Measurements from ENCODE around the gene CAPN14.
A peak's percentile ranks its signal among the peaks of the same experiment; 100 is the strongest.

Gene CAPN14

GRCh38 chr2:31216734-31217133 is 581 bp downstream of the CAPN14 start:
- TF ChIP-seq SPI1 (IDR thresholded peaks at IDR 0.05; ENCODE audit: low read depth, low read length) (0 out of 2 replicates have a peak, but pooled peaks have one; percentile 8), POLR2AphosphoS5 (IDR thresholded peaks at IDR 0.05; ENCODE audit: low read depth, low read length) (no peak)
- FAIRE-seq (peak; percentile 82), DNase-seq (ENCODE audit: insufficient read length, low spot score) (no peak)

- TF ChIP-seq POU2F2 (IDR thresholded peaks at IDR 0.05; ENCODE audit: low read depth, low read length) (no peak), PAX5 (IDR thresholded peaks at IDR 0.05; ENCODE audit: insufficient read depth, low read length, severe bottlenecking) (no peak), POLR2A (IDR thresholded peaks at IDR 0.05; ENCODE audit: low read depth, low read length) (no peak), TAF1 (IDR thresholded peaks at IDR 0.05; ENCODE audit: low read depth, low read length) (no peak), POLR2AphosphoS5 (IDR thresholded peaks at IDR 0.05; ENCODE audit: low read depth, low read length) (no peak), SPI1 (IDR thresholded peaks at IDR 0.05; ENCODE audit: low read depth, low read length) (no peak)
- FAIRE-seq (no peak), DNase-seq (ENCODE audit: insufficient read length, low spot score) (no peak)
These were observed 2.8 kb downstream of the CAPN14 start for GRCh38 chr2:31214444-31214915.

GRCh38 chr2:31213601-31214443 is 3.5 kb downstream of the CAPN14 start:
- DNase-seq (ENCODE audit: insufficient read length, low spot score) (no peak), FAIRE-seq (no peak)
- TF ChIP-seq TAF1 (IDR thresholded peaks at IDR 0.05; ENCODE audit: low read depth, low read length) (no peak), POLR2A (IDR thresholded peaks at IDR 0.05; ENCODE audit: low read depth, low read length) (no peak), SPI1 (IDR thresholded peaks at IDR 0.05; ENCODE audit: low read depth, low read length) (no peak), PAX5 (IDR thresholded peaks at IDR 0.05; ENCODE audit: insufficient read depth, low read length, severe bottlenecking) (no peak), POU2F2 (IDR thresholded peaks at IDR 0.05; ENCODE audit: low read depth, low read length) (no peak), POLR2AphosphoS5 (IDR thresholded peaks at IDR 0.05; ENCODE audit: low read depth, low read length) (no peak)

GRCh38 chr2:31212659-31213600 is 4.4 kb downstream of the CAPN14 start:
- FAIRE-seq (peak; percentile 5), DNase-seq (ENCODE audit: insufficient read length, low spot score) (no peak)
- TF ChIP-seq POLR2AphosphoS5 (IDR thresholded peaks at IDR 0.05; ENCODE audit: low read depth, low read length) (no peak), PAX5 (IDR thresholded peaks at IDR 0.05; ENCODE audit: insufficient read depth, low read length, severe bottlenecking) (no peak), POLR2A (IDR thresholded peaks at IDR 0.05; ENCODE audit: low read depth, low read length) (no peak), POU2F2 (IDR thresholded peaks at IDR 0.05; ENCODE audit: low read depth, low read length) (no peak), TAF1 (IDR thresholded peaks at IDR 0.05; ENCODE audit: low read depth, low read length) (no peak), SPI1 (IDR thresholded peaks at IDR 0.05; ENCODE audit: low read depth, low read length) (no peak)

GRCh38 chr2:31208240-31208639 is 9.1 kb downstream of the CAPN14 start:
- FAIRE-seq, result no peak
- DNase-seq (ENCODE audit: insufficient read length, low spot score), result no peak
- TF ChIP-seq POU2F2 (IDR thresholded peaks at IDR 0.05; ENCODE audit: low read depth, low read length), result no peak
- TF ChIP-seq PAX5 (IDR thresholded peaks at IDR 0.05; ENCODE audit: insufficient read depth, low read length, severe bottlenecking), result no peak
- no peak for TF ChIP-seq TAF1 (IDR thresholded peaks at IDR 0.05; ENCODE audit: low read depth, low read length)
- TF ChIP-seq POLR2A (IDR thresholded peaks at IDR 0.05; ENCODE audit: low read depth, low read length), result no peak
- no peak for TF ChIP-seq SPI1 (IDR thresholded peaks at IDR 0.05; ENCODE audit: low read depth, low read length)
- TF ChIP-seq POLR2AphosphoS5 (IDR thresholded peaks at IDR 0.05; ENCODE audit: low read depth, low read length), result no peak

- no peak for FAIRE-seq
- DNase-seq (ENCODE audit: insufficient read length, low spot score), result no peak
- TF ChIP-seq POU2F2 (IDR thresholded peaks at IDR 0.05; ENCODE audit: low read depth, low read length) (no peak), SPI1 (IDR thresholded peaks at IDR 0.05; ENCODE audit: low read depth, low read length) (no peak), TAF1 (IDR thresholded peaks at IDR 0.05; ENCODE audit: low read depth, low read length) (no peak), POLR2AphosphoS5 (IDR thresholded peaks at IDR 0.05; ENCODE audit: low read depth, low read length) (no peak), POLR2A (IDR thresholded peaks at IDR 0.05; ENCODE audit: low read depth, low read length) (no peak), PAX5 (IDR thresholded peaks at IDR 0.05; ENCODE audit: insufficient read depth, low read length, severe bottlenecking) (no peak)
These were observed 9.5 kb downstream of the CAPN14 start for GRCh38 chr2:31207790-31208189.

- DNase-seq (ENCODE audit: insufficient read length, low spot score), result no peak
- no peak for FAIRE-seq
- no peak for TF ChIP-seq TAF1 (IDR thresholded peaks at IDR 0.05; ENCODE audit: low read depth, low read length)
These were observed 11.7 kb downstream of the CAPN14 start for GRCh38 chr2:31205613-31206012.

- no peak for FAIRE-seq
- no peak for TF ChIP-seq POLR2AphosphoS5 (IDR thresholded peaks at IDR 0.05; ENCODE audit: low read depth, low read length)
- TF ChIP-seq TAF1 (IDR thresholded peaks at IDR 0.05; ENCODE audit: low read depth, low read length), result no peak
- no peak for TF ChIP-seq POLR2A (IDR thresholded peaks at IDR 0.05; ENCODE audit: low read depth, low read length)
- no peak for DNase-seq (ENCODE audit: insufficient read length, low spot score)
These were observed 12.1 kb downstream of the CAPN14 start for GRCh38 chr2:31205186-31205585.

GRCh38 chr2:31204783-31205182 is 12.5 kb downstream of the CAPN14 start:
- DNase-seq (ENCODE audit: insufficient read length, low spot score) (no peak), FAIRE-seq (no peak)
- TF ChIP-seq POLR2A (IDR thresholded peaks at IDR 0.05; ENCODE audit: low read depth, low read length) (no peak), POLR2AphosphoS5 (IDR thresholded peaks at IDR 0.05; ENCODE audit: low read depth, low read length) (no peak), TAF1 (IDR thresholded peaks at IDR 0.05; ENCODE audit: low read depth, low read length) (no peak)

Measured in GM12891 (cell line).